Neural cell (in vitro differentiated cells): Measurements from ENCODE around the gene CNOT3. TPM values are rescaled to one million over a fixed set of nuclear protein-coding genes. Genes with fewer than 3 reads are reported as not detected.

Experiments used
- H2AFZ ChIP-seq: fragments of 200-600, 300-800 bp; sonication (generic), shearing (Covaris generic); 2 replicates; pipeline ENCODE4 v1.6.0; 2014; ENCODE audit warnings: low read depth, mild to moderate bottlenecking, antibody characterized with exemption, low read length, moderate library complexity
- H3F3A ChIP-seq: fragments of 200-600 bp; shearing (Covaris generic); 2 replicates; pipeline ENCODE4 v1.6.1; 2016; ENCODE audit warnings: mild to moderate bottlenecking, moderate library complexity, mixed read lengths, antibody characterized with exemption, low read length; ENCODE audit not compliant: insufficient read depth, poor library complexity, severe bottlenecking
- H3K27ac ChIP-seq: fragments of 200-600, 300-800 bp; sonication (generic), shearing (Covaris generic); 2 replicates; pipeline ENCODE4 v1.5.1; 2014; ENCODE audit warnings: mild to moderate bottlenecking, low read length, moderate library complexity
- H3K27me3 ChIP-seq: fragments of 300-800, 200-600 bp; sonication (generic), shearing (Covaris generic); 2 replicates; pipeline ENCODE4 v1.6.0; 2014; ENCODE audit warnings: mild to moderate bottlenecking, low read depth, low read length, moderate library complexity; ENCODE audit not compliant: insufficient read depth
- H3K36me3 ChIP-seq: fragments of 300-800, 200-600 bp; sonication (generic), shearing (Covaris generic); 2 replicates; pipeline ENCODE4 v1.5.1; 2014; ENCODE audit warnings: mild to moderate bottlenecking, antibody characterized with exemption, low read length, moderate library complexity; ENCODE audit not compliant: insufficient read depth
- H3K4me2 ChIP-seq: fragments of 300-800, 200-600 bp; sonication (generic), shearing (Covaris generic); 2 replicates; pipeline ENCODE4 v1.6.0; 2014; ENCODE audit warnings: mild to moderate bottlenecking, low read length
- H3K4me3 ChIP-seq: fragments of 300-800, 200-600 bp; sonication (generic), shearing (Covaris generic); 2 replicates; pipeline ENCODE4 v1.5.1; 2014; ENCODE audit warnings: mild to moderate bottlenecking, low read length, moderate library complexity
- H3K79me2 ChIP-seq: fragments of 200-600 bp; shearing (Covaris generic); replicated peaks from 2 replicates; pipeline ENCODE4 v1.6.0; 2014; ENCODE audit warnings: mild to moderate bottlenecking, low read length, moderate library complexity; ENCODE audit not compliant: insufficient read depth
- H3K9ac ChIP-seq: fragments of 300-800, 200-600 bp; sonication (generic), shearing (Covaris generic); 2 replicates; pipeline ENCODE4 v1.6.1; 2016; ENCODE audit warnings: mild to moderate bottlenecking, low read length, mixed read lengths
- H3K9me2 ChIP-seq: fragments of 200-600 bp; shearing (Covaris generic); 2 replicates; pipeline ENCODE4 v1.6.1; 2016; ENCODE audit warnings: mild to moderate bottlenecking, low read length, mixed read lengths; ENCODE audit not compliant: insufficient read depth
- H3K9me3 ChIP-seq: fragments of 200-600, 300-800 bp; sonication (generic), shearing (Covaris generic); 2 replicates; pipeline ENCODE4 v1.6.1; 2016; ENCODE audit warnings: mild to moderate bottlenecking, mixed run types, low read length, moderate library complexity, mixed read lengths
- H4K20me1 ChIP-seq: fragments of 200-600 bp; shearing (Covaris generic); 2 replicates; pipeline ENCODE4 v1.6.1; 2016; ENCODE audit warnings: mild to moderate bottlenecking, mixed run types; ENCODE audit not compliant: insufficient read depth
- EP300 ChIP-seq: fragments of 450-650 bp; conservative IDR thresholded peaks from 2 replicates; pipeline ENCODE4 v1.6.1; 2014; ENCODE audit warnings: antibody characterized with exemption, mild to moderate bottlenecking, moderate library complexity; ENCODE audit not compliant: poor library complexity, severe bottlenecking
- EZH2 ChIP-seq: fragments of 200-600, 300-800 bp; shearing (Covaris generic), sonication (generic); IDR thresholded peaks from 2 replicates; pipeline ENCODE4 v1.6.1; 2014; ENCODE audit warnings: antibody characterized with exemption, low read length, borderline replicate concordance, mild to moderate bottlenecking; ENCODE audit not compliant: insufficient read depth, poor library complexity, severe bottlenecking
- MXI1 ChIP-seq: fragments of 450-650 bp; conservative IDR thresholded peaks from 2 replicates; pipeline ENCODE4 v1.6.1; 2014; ENCODE audit warnings: antibody characterized with exemption, mild to moderate bottlenecking; ENCODE audit not compliant: poor library complexity, severe bottlenecking
- POLR2AphosphoS5 ChIP-seq: IDR thresholded peaks from 2 replicates; pipeline ENCODE4 v1.6.1; 2012
- RAD21 ChIP-seq: fragments of 450-650 bp; conservative IDR thresholded peaks from 2 replicates; pipeline ENCODE4 v1.6.1; 2014; ENCODE audit warnings: antibody characterized with exemption, mild to moderate bottlenecking, moderate library complexity
- SMC3 ChIP-seq: fragments of 450-650 bp; conservative IDR thresholded peaks from 2 replicates; pipeline ENCODE4 v1.6.1; 2014; ENCODE audit warnings: antibody characterized with exemption, mild to moderate bottlenecking, moderate library complexity; ENCODE audit not compliant: poor library complexity
- TAF1 ChIP-seq: IDR thresholded peaks from 2 replicates; pipeline ENCODE4 v1.6.1; 2012; ENCODE audit warnings: low read depth
- polyA minus RNA-seq: library from RNA; depleted of rRNA, polyadenylated mRNA; stranded (reverse); fragments of >200 nt; gene quantifications from 2 replicates; pipeline ENCODE4 v1.2.3, GENCODE V29; 2014
- polyA plus RNA-seq: library from polyadenylated mRNA; depleted of rRNA; stranded (reverse); fragments of >200 nt; gene quantifications from 2 replicates; pipeline ENCODE4 v1.2.3, GENCODE V29; 2014
- TF ChIP-seq, protein P1 (sequence below): IDR thresholded peaks from 2 replicates; pipeline ENCODE4 v1.6.1; 2012; ENCODE audit warnings: borderline replicate concordance
- TF ChIP-seq, protein P2 (sequence below): fragments of 450-650 bp; IDR thresholded peaks from 2 replicates; pipeline ENCODE4 v1.5.1; 2014; ENCODE audit warnings: antibody characterized with exemption, mild to moderate bottlenecking, moderate library complexity; ENCODE audit not compliant: poor library complexity, severe bottlenecking

The CNOT3 gene
- polyA plus RNA-seq, result 3.8 and 7.6 TPM in 2 replicates
- 9.7 and 15.2 TPM in 2 replicates for polyA minus RNA-seq

DNA sequence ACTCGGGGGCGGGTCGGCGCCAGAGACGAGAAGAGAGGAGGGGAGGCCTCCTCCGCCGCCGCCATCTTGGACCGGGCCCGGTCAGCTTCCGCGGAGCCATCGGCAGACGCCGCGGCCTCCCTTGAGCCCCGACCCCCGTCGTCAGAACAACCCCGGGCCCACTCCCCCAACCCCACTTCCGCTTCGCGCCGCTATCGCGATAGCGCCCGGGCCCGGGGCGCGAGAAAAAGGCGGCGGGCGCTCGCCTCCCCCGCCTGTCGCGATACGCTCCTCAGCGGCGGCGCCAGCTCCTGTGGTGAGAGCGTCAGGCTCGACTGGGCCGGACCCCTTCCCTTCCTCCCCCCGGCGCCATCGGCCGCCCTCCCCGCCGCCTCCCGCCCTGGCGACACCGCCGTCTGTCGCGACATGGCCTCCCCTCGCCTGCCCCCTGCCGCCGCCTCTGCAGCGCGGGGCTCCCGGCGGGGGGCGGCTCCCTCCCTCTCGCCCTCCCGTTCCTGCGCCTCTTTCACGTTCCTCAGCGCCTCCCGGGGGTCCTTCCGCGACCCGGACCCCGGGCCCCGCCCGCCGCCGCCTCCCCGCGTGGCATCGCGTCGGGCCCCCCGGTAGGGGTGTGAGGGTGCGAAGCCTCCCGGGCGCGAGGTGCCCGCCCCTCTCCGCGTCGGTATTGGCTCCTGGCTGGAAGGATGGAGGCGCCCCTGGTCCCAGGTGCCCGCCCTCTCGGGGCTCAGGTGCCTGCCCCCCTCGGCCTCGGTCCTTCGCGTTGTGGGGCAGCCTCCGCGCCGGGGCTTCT lies at the start of gene CNOT3:
CNOT3 (plus strand) TSS at position 64 of the 790 bp plus-strand sequence. CDS start 5,217 bp downstream, outside the sequence.
- Histone ChIP-seq H3K27ac (peak within 1 kb of the TSS; percentile 83), H3F3A (no peaks in the 10 kb centered on the region)

GRCh38 chr19:54094426-54095000 lies 43.0 kb upstream of the CNOT3 start:
- no peak overlapping the region for H3K4me3 ChIP-seq
- no peaks in the 10 kb centered on the region for H4K20me1 ChIP-seq
- no peaks in the 10 kb centered on the region for H3K9me2 ChIP-seq
- no peaks in the 10 kb centered on the region for H3K9me3 ChIP-seq
- no peaks in the 10 kb centered on the region for H3F3A ChIP-seq
- no peaks in the 10 kb centered on the region for H3K36me3 ChIP-seq
- H3K9ac ChIP-seq, result no peak overlapping the region
- H2AFZ ChIP-seq, result no peak overlapping the region
- peaks cover 29% of the 10 kb centered on the region for H3K27me3 ChIP-seq
- no peaks in the 10 kb centered on the region for H3K79me2 ChIP-seq
- H3K27ac ChIP-seq, result no peak overlapping the region
- H3K4me2 ChIP-seq, result no peak overlapping the region
- TF ChIP-seq TAF1, result no peak
- no peak for TF ChIP-seq SMC3
- no peak for TF ChIP-seq RAD21
- no peak for TF ChIP-seq POLR2AphosphoS5
- TF ChIP-seq, protein P1, sequence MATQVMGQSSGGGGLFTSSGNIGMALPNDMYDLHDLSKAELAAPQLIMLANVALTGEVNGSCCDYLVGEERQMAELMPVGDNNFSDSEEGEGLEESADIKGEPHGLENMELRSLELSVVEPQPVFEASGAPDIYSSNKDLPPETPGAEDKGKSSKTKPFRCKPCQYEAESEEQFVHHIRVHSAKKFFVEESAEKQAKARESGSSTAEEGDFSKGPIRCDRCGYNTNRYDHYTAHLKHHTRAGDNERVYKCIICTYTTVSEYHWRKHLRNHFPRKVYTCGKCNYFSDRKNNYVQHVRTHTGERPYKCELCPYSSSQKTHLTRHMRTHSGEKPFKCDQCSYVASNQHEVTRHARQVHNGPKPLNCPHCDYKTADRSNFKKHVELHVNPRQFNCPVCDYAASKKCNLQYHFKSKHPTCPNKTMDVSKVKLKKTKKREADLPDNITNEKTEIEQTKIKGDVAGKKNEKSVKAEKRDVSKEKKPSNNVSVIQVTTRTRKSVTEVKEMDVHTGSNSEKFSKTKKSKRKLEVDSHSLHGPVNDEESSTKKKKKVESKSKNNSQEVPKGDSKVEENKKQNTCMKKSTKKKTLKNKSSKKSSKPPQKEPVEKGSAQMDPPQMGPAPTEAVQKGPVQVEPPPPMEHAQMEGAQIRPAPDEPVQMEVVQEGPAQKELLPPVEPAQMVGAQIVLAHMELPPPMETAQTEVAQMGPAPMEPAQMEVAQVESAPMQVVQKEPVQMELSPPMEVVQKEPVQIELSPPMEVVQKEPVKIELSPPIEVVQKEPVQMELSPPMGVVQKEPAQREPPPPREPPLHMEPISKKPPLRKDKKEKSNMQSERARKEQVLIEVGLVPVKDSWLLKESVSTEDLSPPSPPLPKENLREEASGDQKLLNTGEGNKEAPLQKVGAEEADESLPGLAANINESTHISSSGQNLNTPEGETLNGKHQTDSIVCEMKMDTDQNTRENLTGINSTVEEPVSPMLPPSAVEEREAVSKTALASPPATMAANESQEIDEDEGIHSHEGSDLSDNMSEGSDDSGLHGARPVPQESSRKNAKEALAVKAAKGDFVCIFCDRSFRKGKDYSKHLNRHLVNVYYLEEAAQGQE, result no peak
- TF ChIP-seq EP300, result no peak
- no peak for TF ChIP-seq EZH2
- TF ChIP-seq, protein P2, sequence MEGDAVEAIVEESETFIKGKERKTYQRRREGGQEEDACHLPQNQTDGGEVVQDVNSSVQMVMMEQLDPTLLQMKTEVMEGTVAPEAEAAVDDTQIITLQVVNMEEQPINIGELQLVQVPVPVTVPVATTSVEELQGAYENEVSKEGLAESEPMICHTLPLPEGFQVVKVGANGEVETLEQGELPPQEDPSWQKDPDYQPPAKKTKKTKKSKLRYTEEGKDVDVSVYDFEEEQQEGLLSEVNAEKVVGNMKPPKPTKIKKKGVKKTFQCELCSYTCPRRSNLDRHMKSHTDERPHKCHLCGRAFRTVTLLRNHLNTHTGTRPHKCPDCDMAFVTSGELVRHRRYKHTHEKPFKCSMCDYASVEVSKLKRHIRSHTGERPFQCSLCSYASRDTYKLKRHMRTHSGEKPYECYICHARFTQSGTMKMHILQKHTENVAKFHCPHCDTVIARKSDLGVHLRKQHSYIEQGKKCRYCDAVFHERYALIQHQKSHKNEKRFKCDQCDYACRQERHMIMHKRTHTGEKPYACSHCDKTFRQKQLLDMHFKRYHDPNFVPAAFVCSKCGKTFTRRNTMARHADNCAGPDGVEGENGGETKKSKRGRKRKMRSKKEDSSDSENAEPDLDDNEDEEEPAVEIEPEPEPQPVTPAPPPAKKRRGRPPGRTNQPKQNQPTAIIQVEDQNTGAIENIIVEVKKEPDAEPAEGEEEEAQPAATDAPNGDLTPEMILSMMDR, result no peak

More for the DNA sequence above, at the start of gene CNOT3:
- TF ChIP-seq, protein P2, result peak; percentile 20
- TF ChIP-seq EP300 (no peak), MXI1 (peak; percentile 32), RAD21 (no peak), SMC3 (peak; percentile 39), POLR2AphosphoS5 (peak; percentile 95), TAF1 (peak; percentile 56), EZH2 (no peak)
- TF ChIP-seq, protein P1, result peak; percentile 51
- H2AFZ ChIP-seq, result peak within 1 kb of the TSS; percentile 49
- peak within 1 kb of the TSS; percentile 80 for H3K4me2 ChIP-seq
- peak within 1 kb of the TSS; percentile 92 for H3K4me3 ChIP-seq
- H3K79me2 ChIP-seq, result peaks cover 34% of the 10 kb centered on the region
- H3K9ac ChIP-seq, result peak within 1 kb of the TSS; percentile 97
- H3K27me3 ChIP-seq, result no peaks in the 10 kb centered on the region
- no peaks in the 10 kb centered on the region for H3K9me3 ChIP-seq
- no peaks in the 10 kb centered on the region for H4K20me1 ChIP-seq
- no peaks in the 10 kb centered on the region for H3K9me2 ChIP-seq
- H3K36me3 ChIP-seq, result no peaks in the 10 kb centered on the region
